ENCODE results near the gene AGO4. TPM values are rescaled to one million over a fixed set of nuclear protein-coding genes. Genes with fewer than 3 reads are reported as not detected.

AGO4 gene
- total RNA-seq, 3 donors from 2014 or later (not counting 1 experiment from before 2014, with no cell fraction given), result 21.8 to 32.0 (median 31.7) TPM

- no peaks in the 10 kb centered on the region for H3K9me3 ChIP-seq (ENCODE audit: control insufficient read depth, insufficient read depth, low read length)
- Mint-ChIP-seq H3K4me1 (peaks cover 21 to 35% of the 10 kb centered on the region in 2 donors), H3K4me3 (peak overlapping the region; percentile 61), H3K36me3 (no peaks in the 10 kb centered on the region), H3K9me3 (no peaks in the 10 kb centered on the region), H3K27me3 (ENCODE audit: low read depth in 2 of 2) (no peaks in the 10 kb centered on the region), H3K27ac (peak overlapping the region in 1 of 2 donors; percentile 3)
- intact Hi-C loops (cut with micrococcal nuclease), result no loop called here
- no peak overlapping the region for H3K27ac ChIP-seq (ENCODE audit: low read length)
- H3K27me3 ChIP-seq (ENCODE audit: control insufficient read depth, insufficient read depth, low read length), result no peaks in the 10 kb centered on the region
- ATAC-seq (no peak), DNase-seq (peak in 1 of 2 donors; percentile 9)
- H3K36me3 ChIP-seq (ENCODE audit: control insufficient read depth, insufficient read depth, low read length), result no peaks in the 10 kb centered on the region
- H3K4me1 ChIP-seq (ENCODE audit: control insufficient read depth, insufficient read depth, low read length), result peaks cover 28% of the 10 kb centered on the region
- no peak for TF ChIP-seq CTCF (IDR thresholded peaks at IDR 0.05)
- WGBS (ENCODE audit: insufficient coverage), result 22% methylated on average over 4 of the region's 4 CpGs
- no peak overlapping the region for H3K4me3 ChIP-seq (ENCODE audit: low read length)
Measured at GRCh38 chr1:35881850-35882273, 74.0 kb downstream of the AGO4 start.

GRCh38 chr1:35882586-35882944 lies 74.7 kb downstream of the AGO4 start:
- H3K36me3 Mint-ChIP-seq, result no peaks in the 10 kb centered on the region
- no peaks in the 10 kb centered on the region for H3K27me3 Mint-ChIP-seq (ENCODE audit: low read depth in 2 of 2)
- Histone ChIP-seq H3K27me3 (ENCODE audit: control insufficient read depth, insufficient read depth, low read length) (no peaks in the 10 kb centered on the region), H3K27ac (ENCODE audit: low read length) (no peak overlapping the region), H3K36me3 (ENCODE audit: control insufficient read depth, insufficient read depth, low read length) (no peaks in the 10 kb centered on the region), H3K9me3 (ENCODE audit: control insufficient read depth, insufficient read depth, low read length) (no peaks in the 10 kb centered on the region), H3K4me1 (ENCODE audit: control insufficient read depth, insufficient read depth, low read length) (peaks cover 35% of the 10 kb centered on the region), H3K4me3 (ENCODE audit: low read length) (no peak overlapping the region)
- no peaks in the 10 kb centered on the region for H3K9me3 Mint-ChIP-seq
- no peak for ATAC-seq
- H3K27ac Mint-ChIP-seq, result peak overlapping the region in 1 of 2 donors; percentile 3
- DNase-seq, result no peak
- 69% methylated on average over 16 of the region's 16 CpGs for WGBS (ENCODE audit: insufficient coverage)
- TF ChIP-seq CTCF (IDR thresholded peaks at IDR 0.05), result no peak
- H3K4me3 Mint-ChIP-seq, result peak overlapping the region; percentile 61
- peaks cover 26 to 42% of the 10 kb centered on the region in 2 donors for H3K4me1 Mint-ChIP-seq
- intact Hi-C loops (cut with micrococcal nuclease), result no loop called here

GRCh38 chr1:35882945-35883634 lies 75.3 kb downstream of the AGO4 start, which contains the start of gene AGO1:
Gene AGO1, plus strand, starts transcription at chr1:35883209. Its CDS starts 213 bp downstream, at chr1:35883422.
- peaks cover 30 to 46% of the 10 kb centered on the region in 2 donors for H3K4me1 Mint-ChIP-seq
- no peaks in the 10 kb centered on the region for H3K9me3 Mint-ChIP-seq
- H3K9me3 ChIP-seq (ENCODE audit: control insufficient read depth, insufficient read depth, low read length), result no peaks in the 10 kb centered on the region
- peaks cover 38% of the 10 kb centered on the region for H3K4me1 ChIP-seq (ENCODE audit: control insufficient read depth, insufficient read depth, low read length)
- H3K27me3 ChIP-seq (ENCODE audit: control insufficient read depth, insufficient read depth, low read length), result no peaks in the 10 kb centered on the region
- under 1% methylated on average over 58 of the region's 58 CpGs for WGBS (ENCODE audit: insufficient coverage)
- H3K4me3 ChIP-seq (ENCODE audit: low read length), result peak within 1 kb of the TSS; percentile 98
- H3K36me3 ChIP-seq (ENCODE audit: control insufficient read depth, insufficient read depth, low read length), result no peaks in the 10 kb centered on the region
- peak within 1 kb of the TSS in 1 of 2 donors; percentile 3 for H3K27ac Mint-ChIP-seq
- peak within 1 kb of the TSS; percentile 45 for H3K27ac ChIP-seq (ENCODE audit: low read length)
- H3K27me3 Mint-ChIP-seq (ENCODE audit: low read depth in 2 of 2), result no peaks in the 10 kb centered on the region
- intact Hi-C loops (cut with micrococcal nuclease), result loop anchor here (1.0 kb wide), 1 partner anchor 48 kb away; the partner anchor contains the start of gene AGO3
- peak within 1 kb of the TSS; percentile 93 for H3K4me3 Mint-ChIP-seq
- no peaks in the 10 kb centered on the region for H3K36me3 Mint-ChIP-seq
- ATAC-seq, result peak; percentile 99 to 100 (median 99)
- TF ChIP-seq CTCF (IDR thresholded peaks at IDR 0.05), result peak; percentile 94
- peak; percentile 96 to 98 for DNase-seq

Measured in natural killer cell (primary cell).